HG02759 (cell line): ENCODE data around the gene DKKL1.
"Not testable (repeated sequence)": the region's sequence is repeated elsewhere in the genome, so short reads cannot be mapped to it uniquely, and the experiment has no call there.

Source experiments
- ATAC-seq: cut with Tn5 transposase; IDR thresholded peaks from one replicate; pipeline ENCODE4 v1.9.1; 2021; ENCODE audit warnings: mild to moderate bottlenecking, moderate library complexity; ENCODE audit not compliant: unreplicated experiment

DKKL1 gene

GRCh38 chr19:49363268-49364082 is at the start of gene DKKL1:
Gene DKKL1, plus strand, starts transcription at chr19:49363877. Its CDS starts 122 bp downstream, at chr19:49363999.
- ATAC-seq, result peak; percentile 71

GRCh38 chr19:49315111-49315510 is 48.6 kb upstream of the DKKL1 start:
- no peak for ATAC-seq

DNA sequence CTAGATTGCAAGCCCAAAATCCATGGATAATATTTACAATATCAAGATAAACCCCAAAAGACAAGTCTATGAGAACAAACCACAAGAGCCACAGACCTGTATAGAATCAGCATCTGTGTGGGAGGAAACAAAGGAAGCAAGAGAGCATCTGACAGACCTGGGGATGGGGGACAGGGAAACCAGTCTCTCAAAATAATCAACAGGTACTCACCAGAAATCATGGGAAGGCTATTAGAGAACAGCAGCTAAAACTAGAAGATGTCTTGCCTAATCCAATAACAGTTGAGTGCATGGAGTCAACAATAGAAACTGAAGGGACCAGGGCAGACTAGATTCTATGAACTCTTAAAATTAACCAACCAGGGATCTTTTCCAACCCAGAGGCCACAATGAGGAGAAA is 47.4 kb upstream of the DKKL1 start:
- ATAC-seq, result no peak

- no peak for ATAC-seq
Observed at GRCh38 chr19:49318296-49318695, 45.4 kb upstream of the DKKL1 start.

- ATAC-seq, result no peak
Observed at GRCh38 chr19:49324801-49325576, 38.7 kb upstream of the DKKL1 start, which contains the start of gene SLC6A16. Gene SLC6A16, minus strand, starts transcription at chr19:49325191. Its CDS starts 13,844 bp downstream, at chr19:49311347.

- ATAC-seq, result not testable (repeated sequence)
Observed at GRCh38 chr19:49325756-49326155, 37.9 kb upstream of the DKKL1 start.

DNA sequence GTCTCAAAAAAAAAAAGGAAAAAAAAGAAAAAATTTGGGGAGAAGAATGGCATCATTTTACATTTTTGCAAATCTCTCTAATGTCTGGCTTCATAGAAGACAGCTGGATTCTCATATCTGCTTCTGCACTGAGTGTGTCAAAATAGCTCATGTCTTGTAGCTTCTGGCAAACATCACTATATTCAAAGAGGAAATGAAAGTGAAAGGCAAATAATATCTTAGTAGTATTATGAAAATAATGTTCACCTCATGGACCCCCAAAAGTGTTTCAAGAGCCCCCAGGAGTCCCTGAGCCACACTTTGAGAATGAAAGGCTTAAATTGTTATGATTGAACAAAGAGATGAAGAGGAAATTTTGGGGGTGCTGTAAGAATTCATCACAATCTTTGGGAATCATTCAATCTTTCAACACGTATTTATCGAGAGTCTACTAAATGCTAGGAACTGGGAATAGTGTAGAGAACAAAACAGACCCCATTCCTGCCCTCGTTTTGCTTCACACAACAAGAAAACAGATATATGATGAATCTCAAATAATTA is 37.4 kb upstream of the DKKL1 start:
- no peak for ATAC-seq

GRCh38 chr19:49327878-49328544 is 35.7 kb upstream of the DKKL1 start:
- no peak for ATAC-seq

GRCh38 chr19:49328741-49329140 is 34.9 kb upstream of the DKKL1 start:
- no peak for ATAC-seq

DNA sequence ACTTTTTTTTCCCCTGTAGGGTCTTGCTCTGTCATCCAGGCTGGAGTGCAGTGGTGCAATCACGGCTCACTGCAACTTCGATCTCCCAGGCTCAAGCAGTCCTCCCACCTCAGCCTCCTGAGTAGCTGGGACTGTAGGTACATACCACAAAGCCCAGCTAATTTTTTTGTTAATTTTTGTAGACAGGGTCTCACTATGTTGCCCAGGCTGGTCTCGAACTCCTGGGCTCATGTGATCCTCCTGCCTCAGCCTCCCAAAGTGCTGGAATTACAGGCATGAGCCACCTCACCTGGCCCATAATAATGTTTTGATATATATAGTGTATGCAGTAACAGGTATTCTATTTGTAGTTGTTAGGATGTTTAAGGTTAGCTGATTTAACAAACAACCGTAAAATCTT is 32.5 kb upstream of the DKKL1 start:
- ATAC-seq, result not testable (repeated sequence)

GRCh38 chr19:49331616-49332055 is 32.0 kb upstream of the DKKL1 start:
- no peak for ATAC-seq

- not testable (repeated sequence) for ATAC-seq
Observed at GRCh38 chr19:49332691-49333417, 30.8 kb upstream of the DKKL1 start.

DNA sequence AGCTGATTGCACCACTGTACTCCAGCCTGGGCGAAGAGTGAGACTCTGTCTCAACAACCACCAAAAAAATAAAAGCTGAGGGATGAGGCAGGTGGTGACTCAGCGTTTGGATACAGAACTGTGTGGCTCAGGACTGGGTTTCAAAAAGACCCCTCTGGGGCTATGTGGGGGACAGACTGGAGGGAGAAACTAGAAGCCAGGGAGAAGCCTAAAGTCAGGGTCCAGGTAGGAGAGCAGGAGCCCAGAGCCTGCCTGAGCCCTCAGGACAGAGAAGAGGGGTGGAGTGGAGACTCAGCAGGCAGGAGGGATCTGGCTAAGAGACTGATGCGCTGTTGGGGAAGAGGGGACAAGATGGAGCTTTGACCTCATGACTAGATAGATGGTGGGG is 30.3 kb upstream of the DKKL1 start:
- ATAC-seq, result no peak

DNA sequence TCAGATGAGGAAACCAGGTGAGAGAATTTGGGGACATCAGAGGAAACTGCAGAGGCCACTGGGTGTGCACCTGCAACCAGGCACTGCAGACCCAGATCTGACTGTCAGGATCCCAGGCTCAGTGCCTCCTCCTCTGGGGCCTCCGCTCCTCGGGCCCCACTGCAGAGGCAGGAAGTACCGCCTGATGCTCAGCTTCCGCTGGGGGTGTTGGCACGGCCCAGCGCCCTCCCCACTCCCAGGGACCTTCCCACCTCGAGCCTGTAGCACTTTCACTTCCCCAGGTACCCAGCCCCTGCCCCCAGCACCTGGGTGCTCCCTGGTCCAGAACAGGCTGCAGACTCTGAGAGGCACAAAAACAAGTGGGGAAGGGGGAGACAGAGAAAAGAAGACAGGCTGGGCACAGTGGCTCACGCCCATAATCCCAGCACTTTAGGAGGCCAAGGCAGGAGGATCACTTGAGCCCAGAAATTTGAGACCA is 29.8 kb upstream of the DKKL1 start:
- ATAC-seq, result peak; percentile 62

- no peak for ATAC-seq
Observed at GRCh38 chr19:49335071-49335783, 28.4 kb upstream of the DKKL1 start, which contains the start of gene CD37. Gene CD37, plus strand, starts transcription at chr19:49335406. Its CDS starts 135 bp downstream, at chr19:49335541.

DNA sequence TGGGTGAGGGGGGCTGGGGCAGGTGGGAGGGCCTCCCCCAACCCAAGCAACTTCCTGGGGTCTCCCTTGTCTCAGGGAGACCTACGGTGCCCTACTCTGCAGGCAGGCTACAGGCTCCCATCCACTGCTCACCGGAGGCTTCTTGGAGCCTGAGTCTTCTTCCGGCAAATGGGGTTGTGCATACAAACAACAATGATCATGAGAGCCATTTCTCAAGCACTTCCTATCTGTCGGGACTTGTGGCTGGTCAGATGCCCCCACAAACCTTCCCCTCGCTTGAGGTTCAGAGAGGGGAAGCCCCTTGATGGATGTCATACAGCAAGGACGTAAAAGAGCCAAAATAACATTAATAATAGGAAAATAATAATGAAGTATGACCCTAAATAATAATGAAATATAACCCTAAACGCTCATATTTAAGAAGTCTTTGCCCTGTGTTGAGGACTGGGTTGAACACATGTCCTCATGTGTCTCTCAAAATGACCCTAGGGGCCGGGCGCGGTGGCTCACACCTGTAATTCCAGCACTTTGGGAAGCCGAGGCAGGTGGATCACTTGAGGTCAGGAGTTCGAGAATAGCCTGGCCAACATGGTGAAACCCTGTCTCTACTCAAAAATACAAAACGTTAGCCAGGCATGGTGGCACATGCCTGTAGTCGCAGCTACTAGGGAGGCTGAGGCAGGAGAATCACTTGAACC is 27.7 kb upstream of the DKKL1 start:
- no peak for ATAC-seq

GRCh38 chr19:49336482-49337266 is 27.0 kb upstream of the DKKL1 start:
- ATAC-seq, result no peak
